GM19328 (cell line): Measurements from ENCODE around the gene ZNF829.
A peak's percentile ranks its signal among the peaks of the same experiment; 100 is the strongest.

Experiments
- ATAC-seq: cut with Tn5 transposase; IDR thresholded peaks from one replicate; pipeline ENCODE4 v1.9.1; 2021; ENCODE audit warnings: mild to moderate bottlenecking, moderate library complexity; ENCODE audit not compliant: unreplicated experiment

The ZNF829 gene

GRCh38 chr19:36915992-36916830, at the start of gene ZNF829, which contains the start of gene ZNF568:
TSS of gene ZNF829 (minus strand) at chr19:36916291. CDS start at chr19:36915167, 1,124 bp downstream.
TSS of gene ZNF568 (plus strand) at chr19:36916332. CDS start at chr19:36922771, 6,439 bp downstream.
- ATAC-seq, result peak; percentile 60

GRCh38 chr19:36963280-36963679, 47.2 kb upstream of the ZNF829 start:
- no peak for ATAC-seq

GRCh38 chr19:36962346-36962745, 46.3 kb upstream of the ZNF829 start:
- no peak for ATAC-seq

- no peak for ATAC-seq
Observed at GRCh38 chr19:36950335-36951119, 34.4 kb upstream of the ZNF829 start.

GRCh38 chr19:36939153-36939552, 23.1 kb upstream of the ZNF829 start:
- no peak for ATAC-seq

- ATAC-seq, result no peak
Observed at GRCh38 chr19:36931684-36932083, 15.6 kb upstream of the ZNF829 start.

GRCh38 chr19:36918090-36918489, 2.0 kb upstream of the ZNF829 start:
- no peak for ATAC-seq

GRCh38 chr19:36916991-36917390, 900 bp upstream of the ZNF829 start:
- no peak for ATAC-seq

- ATAC-seq, result no peak
Observed at GRCh38 chr19:36898422-36898821, 17.7 kb downstream of the ZNF829 start.

- ATAC-seq, result no peak
Observed at GRCh38 chr19:36894849-36895383, 21.2 kb downstream of the ZNF829 start.

- ATAC-seq, result no peak
Observed at GRCh38 chr19:36891768-36892357, 24.2 kb downstream of the ZNF829 start.

GRCh38 chr19:36876993-36877938, 38.8 kb downstream of the ZNF829 start:
- no peak for ATAC-seq

- no peak for ATAC-seq
Observed at GRCh38 chr19:36851898-36852297, 64.2 kb downstream of the ZNF829 start.

- ATAC-seq, result peak; percentile 62
Observed at GRCh38 chr19:36850559-36851442, 65.3 kb downstream of the ZNF829 start, which contains the start of gene ZNF345. TSS of gene ZNF345 (plus strand) at chr19:36850876. CDS start at chr19:36876831, 25,955 bp downstream.

GRCh38 chr19:36849701-36850558, 66.2 kb downstream of the ZNF829 start:
- peak; percentile 79 for ATAC-seq

- ATAC-seq, result no peak
Observed at GRCh38 chr19:36847968-36848367, 68.1 kb downstream of the ZNF829 start.

GRCh38 chr19:36838784-36839324, 77.2 kb downstream of the ZNF829 start:
- ATAC-seq, result no peak
